HCT116 (cell line): ENCODE measurements around the gene RBMS1. TPM values are rescaled to one million over a fixed set of nuclear protein-coding genes. Genes with fewer than 3 reads are reported as not detected.

Source experiments
- ATAC-seq: fragments of 200-7000 bp; cut with Tn5 transposase; 2 replicates; pipeline ENCODE4 v1.9.1; 2020; ENCODE audit warnings: mild to moderate bottlenecking, moderate library complexity
- BruUV-seq: library from RNA; stranded (reverse); fragments of 400-500 nt; replicated peaks from 2 replicates; lab custom pipeline; 2021; lab: Mats Ljungman, UMichigan
- CTCF ChIA-PET: fragments of 300-600 bp; sonication (Branson Sonifier 250); formaldehyde crosslinking; loops from one replicate; lab custom pipeline; 2021; ENCODE audit warnings: antibody characterized with exemption; lab: Charles Lee
- POLR2A ChIA-PET: fragments of 300-600, 350-600 bp; sonication (Branson Sonifier 250); formaldehyde crosslinking; loops from one replicate; lab custom pipeline; 2021; ENCODE audit warnings: antibody characterized with exemption; lab: Charles Lee
- RAD21 ChIA-PET, 2 experiments: fragments of 300-600 bp; sonication (Branson Sonifier 250); formaldehyde crosslinking; loops; one replicate each; lab custom pipeline; 2023; ENCODE audit warnings: low total read pairs in 2 of 2; ENCODE audit not compliant: uncharacterized antibody in 2 of 2, unreplicated experiment in 2 of 2, low non-redundant PET in 1 of 2; lab: Charles Lee
- DNase-seq: peaks from one replicate; pipeline ENCODE4 v3.0.0-alpha.2; 2010; ENCODE audit warnings: low read depth, low spot score
- H2AFZ ChIP-seq: fragments of 200-600 bp; shearing (Covaris generic), sonication (generic); 2 replicates; pipeline ENCODE4 v1.6.1; 2017; ENCODE audit warnings: low read depth, mixed run types, mixed read lengths, antibody characterized with exemption, low read length; ENCODE audit not compliant: poor library complexity, severe bottlenecking
- H3K27ac ChIP-seq: 2 replicates; pipeline ENCODE4 v1.5.1; 2012; ENCODE audit warnings: low read depth, low read length
- H3K27me3 ChIP-seq: fragments of 200-600 bp; sonication (generic); 2 replicates; pipeline ENCODE4 v1.6.1; 2016; ENCODE audit warnings: mixed run types, low read length, mixed read lengths; ENCODE audit not compliant: insufficient read depth
- H3K36me3 ChIP-seq, 2 experiments: fragments of 200-500 bp in 1 of 2; fragments of 200-600 bp in 1 of 2; sonication (Bioruptor generic) in 1 of 2; sonication (generic) in 1 of 2; 2 replicates each; pipeline versions ENCODE4 v1.5.1 to v1.6.1; 2014 to 2016; ENCODE audit warnings: low read length in 2 of 2, inconsistent platforms in 1 of 2, mixed read lengths in 1 of 2, mixed run types in 1 of 2; ENCODE audit not compliant: insufficient read depth in 2 of 2, control insufficient read depth in 1 of 2
- H3K4me1 ChIP-seq, 2 experiments: fragments of 200-600 bp in 1 of 2; sonication (generic) in 1 of 2; 2 replicates each; pipeline versions ENCODE4 v1.5.1 to v1.6.1; 2012 to 2017; ENCODE audit warnings: low read length in 2 of 2, inconsistent platforms in 1 of 2, mild to moderate bottlenecking in 1 of 2, mixed read lengths in 1 of 2, mixed run types in 1 of 2, moderate library complexity in 1 of 2; ENCODE audit not compliant: insufficient read depth in 2 of 2, control insufficient read depth in 1 of 2
- H3K4me2 ChIP-seq: fragments of 200-600 bp; sonication (generic); 2 replicates; pipeline ENCODE4 v1.6.1; 2017; ENCODE audit warnings: mixed run types, low read length, mixed read lengths
- H3K4me3 ChIP-seq, 2 experiments: fragments of 200-600 bp in 1 of 2; sonication (generic) in 1 of 2; replicated peaks in 1 of 2; 2 replicates each; pipeline ENCODE4 v1.5.1; 2011 to 2016; ENCODE audit warnings: low read length in 2 of 2, control low read depth in 1 of 2, low read depth in 1 of 2, mild to moderate bottlenecking in 1 of 2, mixed read lengths in 1 of 2, mixed run types in 1 of 2
- H3K79me2 ChIP-seq: fragments of 200-600 bp; sonication (generic); 2 replicates; pipeline ENCODE4 v1.6.1; 2017; ENCODE audit warnings: mild to moderate bottlenecking, mixed run types, low read length, moderate library complexity, mixed read lengths; ENCODE audit not compliant: insufficient read depth
- H3K9ac ChIP-seq: fragments of 200-600 bp; sonication (generic); 2 replicates; pipeline ENCODE4 v1.6.1; 2016; ENCODE audit warnings: low read length, mixed read lengths
- H3K9me2 ChIP-seq: fragments of 200-600 bp; sonication (generic), shearing (Covaris generic); 2 replicates; pipeline ENCODE4 v1.6.1; 2017; ENCODE audit warnings: mixed run types, mild to moderate bottlenecking, moderate library complexity; ENCODE audit not compliant: insufficient read depth
- H3K9me3 ChIP-seq, 2 experiments: fragments of 200-500 bp in 1 of 2; fragments of 200-600 bp in 1 of 2; sonication (Bioruptor generic) in 1 of 2; sonication (generic) in 1 of 2; 2 replicates each; pipeline ENCODE4 v1.6.1; 2014 to 2017; ENCODE audit warnings: low read length in 2 of 2, mixed read lengths in 2 of 2, inconsistent platforms in 1 of 2, low read depth in 1 of 2, mild to moderate bottlenecking in 1 of 2, mixed run types in 1 of 2, moderate library complexity in 1 of 2; ENCODE audit not compliant: control insufficient read depth in 1 of 2, insufficient read depth in 1 of 2
- H4K20me1 ChIP-seq: fragments of 200-600 bp; sonication (generic), shearing (Covaris generic); 2 replicates; pipeline ENCODE4 v1.6.1; 2017; ENCODE audit warnings: mixed run types, mild to moderate bottlenecking, moderate library complexity; ENCODE audit not compliant: insufficient read depth
- EGR1 ChIP-seq: IDR thresholded peaks from 2 replicates; pipeline ENCODE4 v1.6.1; 2012; ENCODE audit warnings: low read depth
- ELF1 ChIP-seq: IDR thresholded peaks from 2 replicates; pipeline ENCODE4 v1.6.1; 2012; ENCODE audit warnings: low read depth, borderline replicate concordance
- FOSL1 ChIP-seq: IDR thresholded peaks from 2 replicates; pipeline ENCODE4 v1.6.1; 2012; ENCODE audit warnings: low read depth
- POLR2A ChIP-seq: IDR thresholded peaks from 2 replicates; pipeline ENCODE4 v1.7.0; 2011; ENCODE audit warnings: borderline replicate concordance; ENCODE audit not compliant: insufficient read depth, insufficient read length; ENCODE audit errors: extremely low read depth
- POLR2AphosphoS5 ChIP-seq: IDR thresholded peaks from 2 replicates; pipeline ENCODE4 v1.6.1; 2011; ENCODE audit warnings: mild to moderate bottlenecking, low read depth, low read length, moderate library complexity
- RAD21 ChIP-seq: IDR thresholded peaks from 2 replicates; pipeline ENCODE4 v1.6.1; 2012; ENCODE audit warnings: low read depth, mild to moderate bottlenecking
- SP1 ChIP-seq: IDR thresholded peaks from 2 replicates; pipeline ENCODE4 v1.6.1; 2012; ENCODE audit warnings: low read depth
- SRF ChIP-seq: IDR thresholded peaks from 2 replicates; pipeline ENCODE4 v1.6.1; 2012; ENCODE audit warnings: low read depth
- TCF7L2 ChIP-seq: IDR thresholded peaks from 2 replicates; pipeline ENCODE4 v1.7.0; 2011; ENCODE audit warnings: borderline replicate concordance, inconsistent platforms; ENCODE audit not compliant: insufficient read depth, insufficient read length; ENCODE audit errors: extremely low read depth
- YY1 ChIP-seq: IDR thresholded peaks from 2 replicates; pipeline ENCODE4 v1.6.1; 2011; ENCODE audit warnings: low read length, low read depth, moderate library complexity, mild to moderate bottlenecking; ENCODE audit not compliant: insufficient replicate concordance; ENCODE audit errors: extremely low read depth
- ZBTB33 ChIP-seq: IDR thresholded peaks from 2 replicates; pipeline ENCODE4 v1.6.1; 2011; ENCODE audit warnings: mild to moderate bottlenecking, low read length, moderate library complexity; ENCODE audit not compliant: insufficient replicate concordance; ENCODE audit errors: extremely low read depth
- ZNF274 ChIP-seq: fragments of 200-500 bp; sonication (Bioruptor generic); IDR thresholded peaks from 2 replicates; pipeline ENCODE4 v1.6.1; 2014; ENCODE audit warnings: mild to moderate bottlenecking, low read depth, low read length, inconsistent platforms
- intact Hi-C: fragments of 100-400 bp; cut with micrococcal nuclease; formaldehyde crosslinking; loops from 2 replicates; pipeline ENCODE4 v1.10.0; 2022
- total RNA-seq: library from RNA; stranded (reverse); gene quantifications from one replicate; pipeline ENCODE4 v1.2.1, GENCODE V29; 2021; ENCODE audit not compliant: unreplicated experiment

RBMS1 gene
- total RNA-seq, 1 experiment from 2014 or later, result 17.6 TPM

GRCh38 chr2:160362018-160362417 is 131.6 kb downstream of the RBMS1 start:
- H4K20me1 ChIP-seq, result no peaks in the 10 kb centered on the region
- intact Hi-C loops, result no loop called here
- H3K27me3 ChIP-seq, result no peaks in the 10 kb centered on the region
- no peak overlapping the region for H3K4me3 ChIP-seq
- ChIA-PET CTCF (no interaction called here), POLR2A (no interaction called here), RAD21 (no interaction called here)
- H3K79me2 ChIP-seq, result no peaks in the 10 kb centered on the region
- no peak overlapping the region for H2AFZ ChIP-seq
- no peaks in the 10 kb centered on the region for H3K36me3 ChIP-seq
- no peak overlapping the region for H3K4me2 ChIP-seq
- ATAC-seq, result no peak
- H3K4me1 ChIP-seq, result no peaks in the 10 kb centered on the region
- no TSS peak for BruUV-seq
- DNase-seq, result no peak
- no peak for TF ChIP-seq POLR2AphosphoS5
- no peak for TF ChIP-seq SRF
- no peak for TF ChIP-seq SP1
- no peak for TF ChIP-seq ELF1
- no peak for TF ChIP-seq POLR2A
- no peak for TF ChIP-seq FOSL1
- no peak for TF ChIP-seq YY1
- TF ChIP-seq EGR1, result no peak
- TF ChIP-seq RAD21, result no peak
- TF ChIP-seq ZBTB33, result no peak
- TF ChIP-seq TCF7L2, result no peak
- no peak for TF ChIP-seq ZNF274
- H3K9ac ChIP-seq, result no peak overlapping the region
- no peaks in the 10 kb centered on the region for H3K9me3 ChIP-seq
- no peaks in the 10 kb centered on the region for H3K9me2 ChIP-seq
- H3K27ac ChIP-seq, result no peak overlapping the region
